ENCODE measurements around the gene CCR4.
"Not testable (repeated sequence)": the region's sequence is repeated elsewhere in the genome, so short reads cannot be mapped to it uniquely, and the experiment has no call there.

The CCR4 gene

DNA sequence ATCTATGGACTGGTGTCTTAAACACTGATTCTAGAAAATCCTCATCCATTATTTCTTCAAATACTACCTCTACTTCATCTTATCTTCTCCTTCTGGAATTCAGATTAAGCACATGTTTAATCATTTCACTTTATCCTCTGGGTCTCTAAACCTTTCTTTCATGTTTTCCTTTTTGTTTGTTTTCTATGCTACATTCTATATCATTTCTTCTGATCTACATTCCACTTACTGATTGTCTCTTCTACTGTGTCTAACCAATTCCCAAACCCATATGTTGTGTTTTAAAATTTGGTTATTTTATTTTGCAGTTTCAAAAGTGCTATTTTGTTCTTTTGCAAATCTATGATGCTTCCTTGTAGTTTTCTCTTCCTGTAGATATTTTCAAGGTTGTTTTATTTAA is 31.7 kb downstream of the CCR4 start:
- Histone ChIP-seq H3K9me3 (no peaks in the 10 kb centered on the region), H3K27me3 (no peaks in the 10 kb centered on the region), H3K27ac (no peak overlapping the region), H3K4me3 (no peak overlapping the region), H3K4me1 (no peaks in the 10 kb centered on the region), H3K36me3 (no peaks in the 10 kb centered on the region)
- DNase-seq, result no peak
- TF ChIP-seq, protein P1, sequence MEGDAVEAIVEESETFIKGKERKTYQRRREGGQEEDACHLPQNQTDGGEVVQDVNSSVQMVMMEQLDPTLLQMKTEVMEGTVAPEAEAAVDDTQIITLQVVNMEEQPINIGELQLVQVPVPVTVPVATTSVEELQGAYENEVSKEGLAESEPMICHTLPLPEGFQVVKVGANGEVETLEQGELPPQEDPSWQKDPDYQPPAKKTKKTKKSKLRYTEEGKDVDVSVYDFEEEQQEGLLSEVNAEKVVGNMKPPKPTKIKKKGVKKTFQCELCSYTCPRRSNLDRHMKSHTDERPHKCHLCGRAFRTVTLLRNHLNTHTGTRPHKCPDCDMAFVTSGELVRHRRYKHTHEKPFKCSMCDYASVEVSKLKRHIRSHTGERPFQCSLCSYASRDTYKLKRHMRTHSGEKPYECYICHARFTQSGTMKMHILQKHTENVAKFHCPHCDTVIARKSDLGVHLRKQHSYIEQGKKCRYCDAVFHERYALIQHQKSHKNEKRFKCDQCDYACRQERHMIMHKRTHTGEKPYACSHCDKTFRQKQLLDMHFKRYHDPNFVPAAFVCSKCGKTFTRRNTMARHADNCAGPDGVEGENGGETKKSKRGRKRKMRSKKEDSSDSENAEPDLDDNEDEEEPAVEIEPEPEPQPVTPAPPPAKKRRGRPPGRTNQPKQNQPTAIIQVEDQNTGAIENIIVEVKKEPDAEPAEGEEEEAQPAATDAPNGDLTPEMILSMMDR (IDR thresholded peaks at IDR 0.05), result no peak
- intact Hi-C loops (cut with DNase I; ENCODE audit: low total_unique reads), result no loop called here

DNA sequence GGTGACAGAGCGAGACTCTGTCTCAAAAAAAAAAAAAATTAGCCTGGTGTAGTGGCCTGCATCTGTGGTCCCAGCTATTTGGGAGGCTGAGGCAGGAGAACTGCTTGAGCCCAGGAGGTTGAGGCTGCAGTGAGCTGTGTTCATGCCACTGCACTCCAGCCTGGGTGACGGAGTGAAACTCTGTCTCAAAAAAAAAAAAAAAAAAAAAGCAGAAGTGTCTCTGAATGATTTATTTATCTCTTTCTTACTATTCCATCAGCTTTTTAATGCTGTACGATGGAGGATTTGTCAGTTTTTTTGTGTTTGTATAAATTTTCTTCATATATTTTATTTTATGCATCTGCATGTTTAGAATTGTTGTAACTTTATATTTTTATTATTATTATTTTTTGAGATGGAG is 33.5 kb downstream of the CCR4 start:
- H3K9me3 ChIP-seq; H3K4me1 ChIP-seq; intact Hi-C loops (cut with DNase I; ENCODE audit: low total_unique reads); DNase-seq; H3K36me3 ChIP-seq; H3K4me3 ChIP-seq; H3K27me3 ChIP-seq; H3K27ac ChIP-seq: not testable (repeated sequence)

DNA sequence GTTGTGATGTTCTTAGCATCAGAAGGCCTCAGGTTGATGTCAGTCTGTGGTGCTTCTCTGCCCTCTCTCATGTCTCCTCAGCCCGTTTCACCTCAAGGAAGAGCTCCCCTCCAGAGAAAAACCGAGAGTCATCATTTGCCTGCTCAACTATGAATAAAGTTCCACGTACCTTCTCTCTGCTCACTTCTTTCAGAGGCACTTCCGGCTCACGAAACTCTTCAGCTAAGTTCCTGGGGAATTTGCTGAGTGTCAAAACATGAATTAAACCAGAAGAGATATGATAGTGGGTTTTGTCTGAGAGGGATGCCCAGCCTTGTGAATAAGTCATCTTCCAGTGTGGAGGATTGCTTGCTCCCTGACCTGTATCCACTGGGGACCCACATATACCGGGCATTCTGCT is 37.7 kb downstream of the CCR4 start:
- no peak overlapping the region for H3K4me3 ChIP-seq
- no peak overlapping the region for H3K27ac ChIP-seq
- intact Hi-C loops (cut with DNase I; ENCODE audit: low total_unique reads), result no loop called here
- DNase-seq, result no peak
- no peaks in the 10 kb centered on the region for H3K9me3 ChIP-seq
- TF ChIP-seq, protein P1 (IDR thresholded peaks at IDR 0.05), result no peak
- peaks cover 0 to 3% (median 0%) of the 10 kb centered on the region in 3 donors for H3K36me3 ChIP-seq
- no peaks in the 10 kb centered on the region for H3K27me3 ChIP-seq
- H3K4me1 ChIP-seq, result no peaks in the 10 kb centered on the region

DNA sequence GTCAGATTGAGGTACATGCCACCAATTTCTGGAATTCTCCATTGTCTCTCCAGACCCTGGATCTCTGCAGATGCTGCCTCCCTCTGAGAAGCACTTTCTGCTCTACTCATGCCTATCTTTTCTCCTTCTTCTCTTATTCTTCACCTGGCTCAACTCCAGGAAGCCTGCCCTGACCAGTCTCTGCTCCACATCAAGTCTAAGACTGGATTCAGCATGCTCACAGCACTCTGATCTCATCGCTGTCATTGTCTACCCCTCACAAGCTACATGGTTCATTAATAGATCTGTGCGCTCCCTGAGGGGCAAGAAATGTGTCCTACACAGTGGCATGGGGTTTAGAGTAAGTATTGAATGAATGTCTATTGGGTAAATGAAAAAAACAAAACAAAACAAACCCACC is 38.7 kb downstream of the CCR4 start:
- intact Hi-C loops (cut with DNase I; ENCODE audit: low total_unique reads), result no loop called here
- Histone ChIP-seq H3K4me3 (no peak overlapping the region), H3K27ac (no peak overlapping the region), H3K36me3 (peaks cover 0 to 3% (median 0%) of the 10 kb centered on the region in 3 donors), H3K9me3 (no peaks in the 10 kb centered on the region), H3K27me3 (no peaks in the 10 kb centered on the region), H3K4me1 (no peaks in the 10 kb centered on the region)
- TF ChIP-seq, protein P1 (IDR thresholded peaks at IDR 0.05), result no peak
- no peak for DNase-seq

DNA sequence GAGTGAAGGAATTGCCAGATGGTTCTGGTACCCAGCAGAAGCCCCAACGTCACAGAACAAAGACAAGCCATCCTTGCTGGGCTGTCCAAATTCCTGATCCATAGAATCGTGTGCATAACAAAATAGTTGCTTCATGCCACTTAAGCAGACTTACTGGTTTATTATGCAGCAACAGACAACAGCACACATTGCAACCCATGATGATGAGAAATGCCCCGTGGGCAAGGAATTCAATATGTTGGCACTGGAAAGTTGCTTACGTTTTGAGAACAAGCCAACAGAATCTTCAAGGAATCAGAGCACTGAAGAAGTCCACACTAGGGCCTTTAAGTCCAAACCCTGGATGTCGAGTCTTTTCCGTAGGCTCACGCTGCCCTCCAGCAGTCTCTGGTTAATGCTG is 40.3 kb downstream of the CCR4 start:
- intact Hi-C loops (cut with DNase I; ENCODE audit: low total_unique reads), result no loop called here
- peaks cover 0 to 4% (median 4%) of the 10 kb centered on the region in 3 donors for H3K36me3 ChIP-seq

DNA sequence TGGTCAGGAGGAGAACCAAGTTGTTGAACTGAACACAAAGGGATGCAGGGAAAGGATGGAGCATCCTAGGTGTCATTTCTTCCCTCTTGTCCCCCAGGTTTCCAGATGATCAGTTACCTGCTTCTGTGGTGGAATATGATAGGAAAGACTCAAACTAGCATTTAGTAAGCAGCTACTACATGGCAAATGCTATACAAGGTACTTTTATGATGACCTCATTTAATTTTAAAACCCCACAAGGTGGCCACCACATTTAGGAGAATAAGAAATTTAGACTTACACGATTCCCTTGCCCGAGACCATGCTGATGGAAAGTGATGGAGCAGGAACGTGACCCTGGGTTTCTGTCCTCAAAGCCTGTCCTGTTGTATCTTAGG is 40.9 kb downstream of the CCR4 start:
- no peaks in the 10 kb centered on the region for H3K4me1 ChIP-seq
- no peaks in the 10 kb centered on the region for H3K9me3 ChIP-seq
- H3K27me3 ChIP-seq, result no peaks in the 10 kb centered on the region
- DNase-seq, result no peak
- no peak overlapping the region for H3K27ac ChIP-seq
- H3K36me3 ChIP-seq, result peaks cover 0 to 9% (median 9%) of the 10 kb centered on the region in 3 donors
- TF ChIP-seq, protein P1 (IDR thresholded peaks at IDR 0.05), result no peak
- no peak overlapping the region for H3K4me3 ChIP-seq
- intact Hi-C loops (cut with DNase I; ENCODE audit: low total_unique reads), result no loop called here

More for the DNA sequence above, 40.3 kb downstream of the CCR4 start:
- no peak overlapping the region for H3K4me3 ChIP-seq
- no peak for DNase-seq
- no peaks in the 10 kb centered on the region for H3K4me1 ChIP-seq
- TF ChIP-seq, protein P1 (IDR thresholded peaks at IDR 0.05), result no peak
- no peaks in the 10 kb centered on the region for H3K27me3 ChIP-seq
- H3K27ac ChIP-seq, result no peak overlapping the region
- no peaks in the 10 kb centered on the region for H3K9me3 ChIP-seq

All from tibial artery (tissue), 4 donors.